ENCODE measurements around the gene M6PR. TPM values are rescaled to one million over a fixed set of nuclear protein-coding genes. Genes with fewer than 3 reads are reported as not detected.
"Not testable (repeated sequence)": the region's sequence is repeated elsewhere in the genome, so short reads cannot be mapped to it uniquely, and the experiment has no call there.

M6PR gene
- total RNA-seq, 1 donor from 2014 or later = 72.2 TPM

DNA sequence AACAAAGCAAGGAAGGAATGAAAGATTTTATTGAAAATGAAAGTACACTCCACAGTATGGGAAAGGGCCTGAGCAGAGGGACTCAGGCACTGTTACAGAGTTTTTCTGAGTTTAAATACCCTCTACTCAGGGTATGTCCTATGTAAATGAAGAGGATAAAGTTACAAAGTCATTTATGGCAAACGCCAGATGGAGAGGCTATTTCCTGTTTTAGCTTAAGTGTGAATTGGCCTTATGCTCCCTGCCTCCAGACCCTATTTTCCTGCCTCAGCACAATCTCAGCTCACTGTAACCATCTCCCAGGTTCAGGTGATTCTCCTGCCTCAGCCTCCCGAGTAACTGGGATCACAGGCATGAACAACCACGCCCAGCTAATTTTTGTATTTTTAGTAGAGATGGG lies 41.9 kb downstream of the M6PR start:
- peaks cover 0 to 3% of the 10 kb centered on the region in 2 donors for H3K4me1 ChIP-seq
- H3K27me3 ChIP-seq = no peaks in the 10 kb centered on the region
- H3K9me3 ChIP-seq = no peaks in the 10 kb centered on the region
- no peak overlapping the region for H3K27ac ChIP-seq
- intact Hi-C loops (cut with DNase I) = no loop called here
- no peaks in the 10 kb centered on the region for H3K36me3 ChIP-seq
- H3K4me3 ChIP-seq = no peak overlapping the region
- TF ChIP-seq, protein P1, sequence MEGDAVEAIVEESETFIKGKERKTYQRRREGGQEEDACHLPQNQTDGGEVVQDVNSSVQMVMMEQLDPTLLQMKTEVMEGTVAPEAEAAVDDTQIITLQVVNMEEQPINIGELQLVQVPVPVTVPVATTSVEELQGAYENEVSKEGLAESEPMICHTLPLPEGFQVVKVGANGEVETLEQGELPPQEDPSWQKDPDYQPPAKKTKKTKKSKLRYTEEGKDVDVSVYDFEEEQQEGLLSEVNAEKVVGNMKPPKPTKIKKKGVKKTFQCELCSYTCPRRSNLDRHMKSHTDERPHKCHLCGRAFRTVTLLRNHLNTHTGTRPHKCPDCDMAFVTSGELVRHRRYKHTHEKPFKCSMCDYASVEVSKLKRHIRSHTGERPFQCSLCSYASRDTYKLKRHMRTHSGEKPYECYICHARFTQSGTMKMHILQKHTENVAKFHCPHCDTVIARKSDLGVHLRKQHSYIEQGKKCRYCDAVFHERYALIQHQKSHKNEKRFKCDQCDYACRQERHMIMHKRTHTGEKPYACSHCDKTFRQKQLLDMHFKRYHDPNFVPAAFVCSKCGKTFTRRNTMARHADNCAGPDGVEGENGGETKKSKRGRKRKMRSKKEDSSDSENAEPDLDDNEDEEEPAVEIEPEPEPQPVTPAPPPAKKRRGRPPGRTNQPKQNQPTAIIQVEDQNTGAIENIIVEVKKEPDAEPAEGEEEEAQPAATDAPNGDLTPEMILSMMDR (IDR thresholded peaks at IDR 0.05) = no peak
- no peak for DNase-seq (ENCODE audit: low spot score in 2 of 2)

GRCh38 chr12:8906266-8907180 lies 42.9 kb downstream of the M6PR start:
- no peak for DNase-seq (ENCODE audit: low spot score in 2 of 2)
- Histone ChIP-seq H3K27me3 (no peaks in the 10 kb centered on the region), H3K27ac (no peak overlapping the region), H3K36me3 (no peaks in the 10 kb centered on the region), H3K4me1 (peaks cover 0 to 3% of the 10 kb centered on the region in 2 donors), H3K9me3 (no peaks in the 10 kb centered on the region), H3K4me3 (no peak overlapping the region)
- intact Hi-C loops (cut with DNase I) = no loop called here
- TF ChIP-seq, protein P1 (IDR thresholded peaks at IDR 0.05) = no peak

DNA sequence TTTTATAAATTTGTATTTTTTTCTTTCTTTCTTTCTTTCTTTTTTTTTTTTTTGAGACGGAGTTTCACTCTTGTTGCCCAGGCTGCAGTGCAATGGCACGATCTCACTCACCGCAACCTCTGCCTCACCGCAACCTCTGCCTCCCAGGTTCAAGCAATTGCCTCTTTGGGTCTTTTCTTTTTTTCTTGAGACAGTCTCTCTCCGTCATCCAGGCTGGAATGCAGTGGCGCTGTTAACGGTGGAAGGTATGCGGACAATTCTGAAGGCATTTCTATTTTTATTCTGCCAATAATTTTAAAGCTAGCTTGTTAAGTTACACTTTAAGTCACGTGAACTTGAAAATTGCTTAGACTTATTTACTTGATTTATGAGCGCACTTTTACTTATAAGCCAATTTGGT lies 43.9 kb downstream of the M6PR start:
- DNase-seq (ENCODE audit: low spot score in 2 of 2) = no peak
- intact Hi-C loops (cut with DNase I) = no loop called here
- TF ChIP-seq, protein P1 (IDR thresholded peaks at IDR 0.05) = no peak

GRCh38 chr12:8904665-8905064 lies 44.8 kb downstream of the M6PR start:
- H3K9me3 ChIP-seq = no peaks in the 10 kb centered on the region
- no peaks in the 10 kb centered on the region for H3K36me3 ChIP-seq
- H3K27me3 ChIP-seq = no peaks in the 10 kb centered on the region
- DNase-seq (ENCODE audit: low spot score in 2 of 2) = no peak
- intact Hi-C loops (cut with DNase I) = no loop called here
- H3K27ac ChIP-seq = no peak overlapping the region
- H3K4me3 ChIP-seq = no peak overlapping the region
- H3K4me1 ChIP-seq = peaks cover 0 to 3% of the 10 kb centered on the region in 2 donors
- TF ChIP-seq, protein P1 (IDR thresholded peaks at IDR 0.05) = no peak

More for the DNA sequence above, 43.9 kb downstream of the M6PR start:
- no peaks in the 10 kb centered on the region for H3K9me3 ChIP-seq
- no peak overlapping the region for H3K27ac ChIP-seq
- H3K36me3 ChIP-seq = no peaks in the 10 kb centered on the region
- peak overlapping the region in 1 of 2 donors; percentile 40 for H3K4me3 ChIP-seq
- H3K4me1 ChIP-seq = peaks cover 0 to 3% of the 10 kb centered on the region in 2 donors
- H3K27me3 ChIP-seq = no peaks in the 10 kb centered on the region

GRCh38 chr12:8903646-8904045 lies 45.8 kb downstream of the M6PR start:
- TF ChIP-seq, protein P1 (IDR thresholded peaks at IDR 0.05) = no peak
- intact Hi-C loops (cut with DNase I) = no loop called here

GRCh38 chr12:8902703-8903102 lies 46.7 kb downstream of the M6PR start:
- H3K27ac ChIP-seq; H3K36me3 ChIP-seq; H3K4me1 ChIP-seq; DNase-seq (ENCODE audit: low spot score in 2 of 2); H3K4me3 ChIP-seq; H3K27me3 ChIP-seq; intact Hi-C loops (cut with DNase I); H3K9me3 ChIP-seq: not testable (repeated sequence)

More at GRCh38 chr12:8903646-8904045, 45.8 kb downstream of the M6PR start:
- H3K9me3 ChIP-seq = no peaks in the 10 kb centered on the region
- peaks cover 0 to 3% of the 10 kb centered on the region in 2 donors for H3K4me1 ChIP-seq
- H3K27ac ChIP-seq = no peak overlapping the region
- H3K4me3 ChIP-seq = no peak overlapping the region
- H3K36me3 ChIP-seq = no peaks in the 10 kb centered on the region
- no peak for DNase-seq (ENCODE audit: low spot score in 2 of 2)
- no peaks in the 10 kb centered on the region for H3K27me3 ChIP-seq
